GM21528 (cell line): ENCODE results near the gene CCDC187.

ENCODE experiments used
- ATAC-seq: cut with Tn5 transposase; IDR thresholded peaks from one replicate; pipeline ENCODE4 v1.9.1; 2021; ENCODE audit warnings: mild to moderate bottlenecking, moderate library complexity; ENCODE audit not compliant: unreplicated experiment, low FRiP score

CCDC187 gene

GRCh38 chr9:136340356-136341041 lies 36.6 kb upstream of the CCDC187 start:
- no peak for ATAC-seq

GRCh38 chr9:136339958-136340310 lies 36.0 kb upstream of the CCDC187 start:
- ATAC-seq = no peak

- no peak for ATAC-seq
These were observed 35.5 kb upstream of the CCDC187 start for GRCh38 chr9:136339173-136339957.

GRCh38 chr9:136338511-136338910 lies 34.6 kb upstream of the CCDC187 start:
- ATAC-seq = no peak

GRCh38 chr9:136337416-136338395 lies 33.8 kb upstream of the CCDC187 start:
- ATAC-seq = no peak

GRCh38 chr9:136336881-136337280 lies 33.0 kb upstream of the CCDC187 start:
- no peak for ATAC-seq

GRCh38 chr9:136336156-136336870 lies 32.4 kb upstream of the CCDC187 start:
- no peak for ATAC-seq

GRCh38 chr9:136335296-136336155 lies 31.6 kb upstream of the CCDC187 start:
- ATAC-seq = no peak

GRCh38 chr9:136334541-136334940 lies 30.6 kb upstream of the CCDC187 start:
- ATAC-seq = no peak

- no peak for ATAC-seq
These were observed 29.6 kb upstream of the CCDC187 start for GRCh38 chr9:136333486-136333885.

GRCh38 chr9:136333045-136333444 lies 29.2 kb upstream of the CCDC187 start:
- no peak for ATAC-seq

- ATAC-seq = no peak
These were observed 28.6 kb upstream of the CCDC187 start for GRCh38 chr9:136332482-136332983.

- ATAC-seq = no peak
These were observed 27.9 kb upstream of the CCDC187 start for GRCh38 chr9:136331556-136332481.

- no peak for ATAC-seq
These were observed 27.1 kb upstream of the CCDC187 start for GRCh38 chr9:136331030-136331429.

- ATAC-seq = no peak
These were observed 26.6 kb upstream of the CCDC187 start for GRCh38 chr9:136330406-136330990.

- ATAC-seq = no peak
These were observed 25.9 kb upstream of the CCDC187 start for GRCh38 chr9:136329636-136330405.

- no peak for ATAC-seq
These were observed 25.3 kb upstream of the CCDC187 start for GRCh38 chr9:136329211-136329627.
